H1 (cell line): ENCODE results near the gene MATN1. TPM values are rescaled to one million over a fixed set of nuclear protein-coding genes. Genes with fewer than 3 reads are reported as not detected.
A peak's percentile ranks its signal among the peaks of the same experiment; 100 is the strongest.

ENCODE experiments used
- CTCF ChIA-PET: fragments of 300-600 bp; sonication (Branson Sonifier 250); formaldehyde crosslinking; loops from one replicate; lab custom pipeline; 2021; ENCODE audit not compliant: partially characterized antibody; lab: Charles Lee
- POLR2A ChIA-PET: fragments of 300-600 bp; sonication (Branson Sonifier 250); formaldehyde crosslinking; loops from one replicate; lab custom pipeline; 2021; ENCODE audit warnings: inconsistent platforms; ENCODE audit not compliant: partially characterized antibody; lab: Charles Lee
- DNase-seq, 2 experiments: peaks; one replicate each; pipeline versions ENCODE4 v3.0.0 to v3.0.0-alpha.2; 2010 to 2022; ENCODE audit warnings: low spot score in 2 of 2, low read depth in 1 of 2, mixed read lengths in 1 of 2
- FAIRE-seq: peaks from 2 replicates; lab custom pipeline; 2011; peaks lifted over from hg19 to GRCh38; lab: Jason Lieb, UNC
- H2AFZ ChIP-seq: 2 replicates; pipeline ENCODE4 v1.8.1; 2012; ENCODE audit warnings: low read length, inconsistent platforms
- H2AK5ac ChIP-seq: 2 replicates; pipeline ENCODE4 v1.6.1; 2013; ENCODE audit warnings: low read depth, low read length
- H2BK120ac ChIP-seq: replicated peaks from 2 replicates; pipeline ENCODE3; 2013; ENCODE audit warnings: low read depth, low read length, inconsistent platforms
- H2BK12ac ChIP-seq: 2 replicates; pipeline ENCODE4 v1.6.1; 2013; ENCODE audit warnings: low read depth, low read length
- H2BK15ac ChIP-seq: 2 replicates; pipeline ENCODE4 v1.6.1; 2013; ENCODE audit warnings: low read length
- H2BK20ac ChIP-seq: 2 replicates; pipeline ENCODE4 v1.6.1; 2013; ENCODE audit warnings: low read length
- H2BK5ac ChIP-seq: 2 replicates; pipeline ENCODE4 v1.6.1; 2013; ENCODE audit warnings: low read depth, low read length
- H3K14ac ChIP-seq: 2 replicates; pipeline ENCODE4 v1.6.1; 2013; ENCODE audit warnings: inconsistent platforms; ENCODE audit not compliant: insufficient read length
- H3K18ac ChIP-seq: 2 replicates; pipeline ENCODE4 v1.6.1; 2013; ENCODE audit warnings: low read length; ENCODE audit errors: extremely low read depth
- H3K23ac ChIP-seq: 2 replicates; pipeline ENCODE4 v1.6.1; 2013; ENCODE audit warnings: inconsistent platforms; ENCODE audit not compliant: insufficient read length
- H3K23me2 ChIP-seq: 2 replicates; pipeline ENCODE4 v1.6.1; 2013; ENCODE audit warnings: low read depth, low read length
- H3K27ac ChIP-seq: 2 replicates; pipeline ENCODE4 v1.6.1; 2011; ENCODE audit warnings: low read depth, low read length, inconsistent platforms
- H3K27me3 ChIP-seq, 4 experiments: replicated peaks in 1 of 4; 1 replicate in 1 of 4; 2 replicates in 3 of 4; pipeline versions ENCODE4 v1.6.1 to v1.8.1; 2011 to 2013; ENCODE audit warnings: low read length in 3 of 4, mild to moderate bottlenecking in 3 of 4, inconsistent platforms in 2 of 4, mixed read lengths in 2 of 4, moderate library complexity in 1 of 4; ENCODE audit not compliant: control insufficient read depth in 3 of 4, insufficient read depth in 3 of 4; ENCODE audit errors: extremely low read depth in 1 of 4
- H3K36me3 ChIP-seq, 4 experiments: 2 replicates each; pipeline versions ENCODE4 v1.6.1 to v1.8.1; 2011 to 2013; ENCODE audit warnings: mild to moderate bottlenecking in 4 of 4, low read length in 3 of 4, moderate library complexity in 2 of 4, control low read depth in 1 of 4, inconsistent platforms in 1 of 4; ENCODE audit not compliant: insufficient read depth in 4 of 4, control insufficient read depth in 2 of 4
- H3K4ac ChIP-seq: replicated peaks from 2 replicates; pipeline ENCODE3; 2013; ENCODE audit warnings: low read length, low read depth, mixed read lengths, inconsistent platforms; ENCODE audit not compliant: insufficient read length
- H3K4me1 ChIP-seq, 4 experiments: replicated peaks in 1 of 4; 1 replicate in 1 of 4; 2 replicates in 3 of 4; pipeline versions ENCODE4 v1.6.1 to v1.8.1; 2011 to 2013; ENCODE audit warnings: low read length in 3 of 4, inconsistent platforms in 2 of 4, mixed read lengths in 1 of 4; ENCODE audit not compliant: insufficient read depth in 4 of 4, control insufficient read depth in 3 of 4
- H3K4me2 ChIP-seq, 2 experiments: 2 replicates each; pipeline versions ENCODE4 v1.6.1 to v1.8.1; 2011 to 2013; ENCODE audit warnings: low read depth in 2 of 2, low read length in 2 of 2, control low read depth in 1 of 2, inconsistent platforms in 1 of 2, mild to moderate bottlenecking in 1 of 2; ENCODE audit not compliant: insufficient read depth in 1 of 2
- H3K4me3 ChIP-seq, 4 experiments: fragments of 200-600, 300-600 bp in 1 of 4; sonication (generic), shearing (Covaris generic), sonication (Bioruptor Twin) in 1 of 4; 2 replicates each; pipeline versions ENCODE4 v1.5.1 to v1.8.1; 2011 to 2016; ENCODE audit warnings: low read length in 4 of 4, low read depth in 3 of 4, control low read depth in 2 of 4, inconsistent platforms in 2 of 4, mild to moderate bottlenecking in 2 of 4, mixed read lengths in 1 of 4, moderate library complexity in 1 of 4; ENCODE audit not compliant: insufficient read depth in 2 of 4; ENCODE audit errors: extremely low read depth in 1 of 4
- H3K56ac ChIP-seq: replicated peaks from 2 replicates; pipeline ENCODE3; 2013; ENCODE audit warnings: low read depth, mild to moderate bottlenecking, mixed read lengths, low read length, inconsistent platforms; ENCODE audit not compliant: insufficient read length
- H3K79me1 ChIP-seq: 2 replicates; pipeline ENCODE4 v1.6.1; 2013; ENCODE audit warnings: low read depth, low read length, control low read depth
- H3K79me2 ChIP-seq, 2 experiments: 2 replicates each; pipeline versions ENCODE4 v1.6.1 to v1.8.1; 2012 to 2013; ENCODE audit warnings: low read length in 2 of 2, mild to moderate bottlenecking in 2 of 2, inconsistent platforms in 1 of 2; ENCODE audit not compliant: insufficient read depth in 2 of 2, control insufficient read depth in 1 of 2
- H3K9ac ChIP-seq, 4 experiments: replicated peaks in 1 of 4; 1 replicate in 1 of 4; 2 replicates in 3 of 4; pipeline versions ENCODE4 v1.6.1 to v1.8.1; 2011 to 2013; ENCODE audit warnings: low read depth in 3 of 4, low read length in 3 of 4, control low read depth in 2 of 4, mild to moderate bottlenecking in 2 of 4, moderate library complexity in 2 of 4, inconsistent platforms in 1 of 4; ENCODE audit errors: extremely low read depth in 1 of 4
- H3K9me3 ChIP-seq, 2 experiments: 2 replicates each; pipeline versions ENCODE4 v1.6.1 to v1.8.1; 2012 to 2013; ENCODE audit warnings: mild to moderate bottlenecking in 2 of 2, moderate library complexity in 2 of 2, control low read depth in 1 of 2, inconsistent platforms in 1 of 2, low read depth in 1 of 2, low read length in 1 of 2, mixed read lengths in 1 of 2; ENCODE audit not compliant: insufficient read depth in 2 of 2
- H4K20me1 ChIP-seq, 2 experiments: replicated peaks in 1 of 2; 2 replicates each; pipeline versions ENCODE3 to v1.8.1; 2011 to 2013; ENCODE audit warnings: inconsistent platforms in 2 of 2, low read length in 2 of 2, mild to moderate bottlenecking in 1 of 2; ENCODE audit not compliant: insufficient read depth in 2 of 2, control insufficient read depth in 1 of 2
- H4K5ac ChIP-seq: 2 replicates; pipeline ENCODE4 v1.6.1; 2013; ENCODE audit warnings: low read length, low read depth, mixed read lengths, inconsistent platforms; ENCODE audit not compliant: insufficient read length
- H4K8ac ChIP-seq: 2 replicates; pipeline ENCODE4 v1.8.0; 2013; ENCODE audit warnings: mild to moderate bottlenecking, moderate library complexity, low read length, inconsistent platforms; ENCODE audit not compliant: insufficient read depth; ENCODE audit errors: extremely low read depth
- H4K91ac ChIP-seq: replicated peaks from 2 replicates; pipeline ENCODE3; 2013; ENCODE audit warnings: low read length, mixed read lengths, inconsistent platforms; ENCODE audit not compliant: insufficient read length
- CBX5 ChIP-seq: fragments of 300-800, 300-1000 bp; sonication (generic); IDR thresholded peaks from 2 replicates; pipeline ENCODE4 v1.7.1; 2016; ENCODE audit warnings: antibody characterized with exemption, low read length, low read depth
- CREB1 ChIP-seq: IDR thresholded peaks from 2 replicates; pipeline ENCODE4 v1.6.1; 2012; ENCODE audit warnings: inconsistent platforms
- CTBP2 ChIP-seq: IDR thresholded peaks from 2 replicates; pipeline ENCODE4 v1.7.0; 2011; ENCODE audit warnings: borderline replicate concordance, mild to moderate bottlenecking, moderate library complexity, mixed read lengths, low read length; ENCODE audit not compliant: insufficient read depth, insufficient read length
- EGR1 ChIP-seq: IDR thresholded peaks from 2 replicates; pipeline ENCODE4 v1.6.1; 2011; ENCODE audit warnings: low read depth, low read length, borderline replicate concordance
- JUND ChIP-seq: IDR thresholded peaks from 2 replicates; pipeline ENCODE4 v1.6.1; 2011; ENCODE audit warnings: mild to moderate bottlenecking, improper control_type of control experiment, low read length
- PHF8 ChIP-seq: fragments of 200-600 bp; sonication (generic); conservative IDR thresholded peaks from 2 replicates; pipeline ENCODE4 v1.7.1; 2012; ENCODE audit warnings: low read depth, mild to moderate bottlenecking, inconsistent platforms, low read length, moderate library complexity
- POLR2A ChIP-seq, 2 experiments: IDR thresholded peaks; 1 replicate in 1 of 2; 2 replicates in 1 of 2; pipeline ENCODE4 v1.6.1; 2011; ENCODE audit warnings: low read depth in 2 of 2, low read length in 2 of 2, mild to moderate bottlenecking in 2 of 2; ENCODE audit errors: control extremely low read depth in 1 of 2
- RAD21 ChIP-seq, 2 experiments: IDR thresholded peaks in 1 of 2; conservative IDR thresholded peaks in 1 of 2; 2 replicates each; pipeline ENCODE4 v1.6.1; 2011; ENCODE audit warnings: low read depth in 2 of 2, low read length in 2 of 2, improper control_type of control experiment in 1 of 2, inconsistent platforms in 1 of 2, mild to moderate bottlenecking in 1 of 2, moderate library complexity in 1 of 2
- RNF2 ChIP-seq: fragments of 200-900, 300-1000 bp; sonication (generic); IDR thresholded peaks from 2 replicates; pipeline ENCODE4 v1.7.1; 2016; ENCODE audit warnings: borderline replicate concordance, low read depth, mild to moderate bottlenecking, antibody characterized with exemption, low read length; ENCODE audit not compliant: poor library complexity, severe bottlenecking; ENCODE audit errors: missing control alignments
- SAP30 ChIP-seq: fragments of 300-600 bp; sonication (generic); IDR thresholded peaks from 2 replicates; pipeline ENCODE4 v1.7.1; 2012; ENCODE audit warnings: low read length, moderate library complexity, mild to moderate bottlenecking, inconsistent platforms; ENCODE audit not compliant: insufficient read depth, insufficient replicate concordance
- SP2 ChIP-seq: IDR thresholded peaks from 2 replicates; pipeline ENCODE4 v1.6.1; 2012; ENCODE audit warnings: mild to moderate bottlenecking, low read length, inconsistent platforms
- TAF1 ChIP-seq: IDR thresholded peaks from 2 replicates; pipeline ENCODE4 v1.6.1; 2011; ENCODE audit warnings: mild to moderate bottlenecking, low read depth, low read length
- ZNF274 ChIP-seq: IDR thresholded peaks from 2 replicates; pipeline ENCODE4 v1.7.0; 2012; ENCODE audit warnings: low read length, borderline replicate concordance; ENCODE audit errors: extremely low read depth
- WGBS, 2 experiments: shearing (Covaris generic) in 1 of 2; methylation state at CpG; one replicate each; pipeline versions ENCODE4 v1.1.6 to v1.1.7; 2013 to 2015; ENCODE audit warnings: low lambda C conversion rate in 2 of 2, mixed read lengths in 2 of 2, inconsistent platforms in 1 of 2, low coverage in 1 of 2, missing lambda C conversion rate in 1 of 2; ENCODE audit not compliant: insufficient replicate concordance in 2 of 2, insufficient coverage in 1 of 2, insufficient read length in 1 of 2; ENCODE audit errors: extremely low coverage in 1 of 2, missing lambda C conversion rate in 1 of 2; 5-methylcytosine and 5-hydroxymethylcytosine counted together
- polyA plus RNA-seq, 7 experiments: library from polyadenylated mRNA; depleted of rRNA in 3 of 7; stranded (reverse) in 5 of 7; unstranded in 2 of 7; fragments of >200 nt in 5 of 7; fragments of 200-250 nt in 2 of 7; gene quantifications; 1 replicate in 5 of 7; 2 replicates in 1 of 7; 4 replicates in 1 of 7; pipeline versions ENCODE4 v1.2.1 to v1.2.3, GENCODE V29; 2011 to 2013; ENCODE audit warnings: missing spikeins in 2 of 7, mixed read lengths in 2 of 7
- total RNA-seq: library from RNA; stranded (reverse); fragmentation: NEBNext Ultra II Directional; extraction: Animal tissue kit (Norgen Biotek cat#: 25700); gene quantifications from 2 replicates; pipeline ENCODE4 v1.2.1, GENCODE V29; 2021

Gene MATN1
- total and polyA plus RNA-seq, 2 of the 8 experiments (the other 6 are each of a cell fraction or from before 2014, with no cell fraction given): 0.12 to 0.28 TPM

- Histone ChIP-seq H2BK5ac (peak overlapping the region; percentile 31; the same call in 1 of the 2 replicates), H3K4ac (no peak overlapping the region), H3K36me3 (no peaks in the 10 kb centered on the region), H2AFZ (no peak overlapping the region), H4K20me1 (no peaks in the 10 kb centered on the region), H3K9me3 (no peaks in the 10 kb centered on the region), H2BK15ac (0 out of 2 replicates have a peak overlapping the region, but pooled peaks have one; percentile 40), H3K27me3 (no peaks in the 10 kb centered on the region), H3K23ac (no peak overlapping the region), H3K18ac (no peak overlapping the region), H2BK12ac (peak overlapping the region; percentile 63; the same call in 1 of the 2 replicates), H3K4me3 (no peak overlapping the region), H4K91ac (no peak overlapping the region), H2BK120ac (no peak overlapping the region), H3K4me2 (no peak overlapping the region), H3K79me2 (no peaks in the 10 kb centered on the region), H4K8ac (no peak overlapping the region), H2BK20ac (0 out of 2 replicates have a peak overlapping the region, but pooled peaks have one; percentile 75), H3K79me1 (no peaks in the 10 kb centered on the region), H3K23me2 (peaks cover 4% of the 10 kb centered on the region; the same call in 1 of the 2 replicates), H2AK5ac (no peak overlapping the region), H3K9ac (no peak overlapping the region), H3K4me1 (peaks cover 0 to 7% (median 3%) of the 10 kb centered on the region in 4 experiments; a peak in 4 of 7 replicates), H3K14ac (no peak overlapping the region), H3K56ac (no peak overlapping the region), H3K27ac (no peak overlapping the region), H4K5ac (no peak overlapping the region)
- DNase-seq: no peak
- POLR2A ChIA-PET: interaction anchor here (0.8 to 1.8 kb wide), 3 partner anchors 9 to 30 kb away, joined by 3 to 5 read pairs (median 5); partner anchors contain the start of gene LAPTM5
- CTCF ChIA-PET: interaction anchor here (0.6 to 55.1 kb wide), 15 partner anchors 8 to 347 kb away, joined by 3 to 1640 read pairs (median 4); partner anchors contain the start of gene LAPTM5
- 80% methylated on average over 2 of the region's 2 CpGs; no CpG with 5 or more reads in 1 of the 2 experiments for WGBS, 2 experiments
- FAIRE-seq: no peak
- TF ChIP-seq JUND (0 out of 2 replicates have a peak, but pooled peaks have one; percentile 17), TAF1 (no peak), CTBP2 (no peak), ZNF274 (no peak), EGR1 (0 out of 2 replicates have a peak, but pooled peaks have one; percentile 17), SAP30 (no peak), POLR2A (IDR thresholded peaks at IDR 0.05; ENCODE audit: control extremely low read depth in 1 of 2, low read depth in 2 of 2, low read length in 2 of 2) (no peak), RAD21 (IDR thresholded peaks at IDR 0.05 in 1 of 2, conservative IDR thresholded peaks at IDR 0.05 in 1 of 2; ENCODE audit: low read depth in 2 of 2, low read length in 2 of 2) (no peak), SP2 (no peak), CREB1 (no peak), RNF2 (no peak), PHF8 (no peak), CBX5 (no peak)
Measured at GRCh38 chr1:30727824-30728223, 4.4 kb upstream of the MATN1 start.
